Activated CD8-positive, alpha-beta memory T cell treated with anti-CD3 and anti-CD28 coated beads, Interleukin-2, amount 50 U/mL, for 24 hours (primary cell): ENCODE measurements around the gene IFNA2.
"Not testable (repeated sequence)": the region's sequence is repeated elsewhere in the genome, so short reads cannot be mapped to it uniquely, and the experiment has no call there.

Source experiments
- DNase-seq: peaks from one replicate; pipeline ENCODE4 v3.0.0-alpha.2; 2020; ENCODE audit errors: extremely low read depth

Gene IFNA2

GRCh38 chr9:21385131-21385670 is at the start of gene IFNA2:
IFNA2 (minus strand) TSS chr9:21385398; CDS start chr9:21385329, 69 bp downstream.
- no peak for DNase-seq

GRCh38 chr9:21435015-21435383 is 49.8 kb upstream of the IFNA2 start:
- not testable (repeated sequence) for DNase-seq

GRCh38 chr9:21434202-21435014 is 49.2 kb upstream of the IFNA2 start:
- DNase-seq, result no peak

GRCh38 chr9:21432672-21433425 is 47.7 kb upstream of the IFNA2 start:
- no peak for DNase-seq

- no peak for DNase-seq
These were observed 44.0 kb upstream of the IFNA2 start for GRCh38 chr9:21429191-21429590.

- DNase-seq, result no peak
These were observed 43.0 kb upstream of the IFNA2 start for GRCh38 chr9:21428235-21428634.

- no peak for DNase-seq
These were observed 30.5 kb upstream of the IFNA2 start for GRCh38 chr9:21415493-21416267.

- no peak for DNase-seq
These were observed 29.2 kb upstream of the IFNA2 start for GRCh38 chr9:21414220-21414940.

GRCh38 chr9:21413624-21414023 is 28.4 kb upstream of the IFNA2 start:
- no peak for DNase-seq

- DNase-seq, result no peak
These were observed 28.0 kb upstream of the IFNA2 start for GRCh38 chr9:21413151-21413550.

- DNase-seq, result no peak
These were observed 26.9 kb upstream of the IFNA2 start for GRCh38 chr9:21412107-21412506.

GRCh38 chr9:21408817-21409216 is 23.6 kb upstream of the IFNA2 start, which contains the start of gene IFNA8:
IFNA8 (plus strand) TSS chr9:21409117; CDS start chr9:21409177, 60 bp downstream.
- DNase-seq, result no peak

- no peak for DNase-seq
These were observed 18.9 kb upstream of the IFNA2 start for GRCh38 chr9:21404146-21404545.

GRCh38 chr9:21402386-21403251 is 17.4 kb upstream of the IFNA2 start:
- DNase-seq, result no peak

- no peak for DNase-seq
These were observed 14.8 kb upstream of the IFNA2 start for GRCh38 chr9:21399956-21400355.

- DNase-seq, result no peak
These were observed 13.8 kb upstream of the IFNA2 start for GRCh38 chr9:21398955-21399489.

GRCh38 chr9:21395778-21396717 is 10.8 kb upstream of the IFNA2 start:
- DNase-seq, result peak; percentile 18

GRCh38 chr9:21392270-21392669 is 7.1 kb upstream of the IFNA2 start:
- DNase-seq, result no peak

- no peak for DNase-seq
These were observed 1.6 kb downstream of the IFNA2 start for GRCh38 chr9:21383627-21384026.
